ENCODE data around the gene PLCL2. TPM values are rescaled to one million over a fixed set of nuclear protein-coding genes. Genes with fewer than 3 reads are reported as not detected.

PLCL2 gene
- polyA plus RNA-seq, 2 of the 4 experiments (the other 2 are of a cell fraction), result 2.1 to 3.0 TPM

- Histone ChIP-seq H3K9me3 (peaks cover 8% of the 10 kb centered on the region; the same call in 1 of the 3 replicates), H3K4me1 (peaks cover 10% of the 10 kb centered on the region), H3K27ac (no peak overlapping the region), H3K4me3 (no peak overlapping the region), H3K4me2 (no peak overlapping the region)
- no peak for FAIRE-seq
- ATAC-seq, result no peak
- ChIA-PET POLR2A (no interaction called here), CTCF (no interaction called here)
- DNase-seq (ENCODE audit: low read depth in 1 of 2, low spot score in 1 of 2), result no peak
- TF ChIP-seq HDAC2 (IDR thresholded peaks at IDR 0.05) (no peak), ZFP36 (IDR thresholded peaks at IDR 0.05; ENCODE audit: borderline replicate concordance, partially characterized antibody) (no peak), TFCP2L1 (CRISPR knock-in tag; IDR thresholded peaks at IDR 0.05) (no peak), NFE2L2 (conservative IDR thresholded peaks at IDR 0.05; ENCODE audit: low read length) (no peak), RAD21 (conservative IDR thresholded peaks at IDR 0.05 in 1 of 2, IDR thresholded peaks at IDR 0.05 in 1 of 2) (no peak), SREBF2 (IDR thresholded peaks at IDR 0.05) (no peak), CHD2 (IDR thresholded peaks at IDR 0.05; ENCODE audit: low read length, partially characterized antibody) (no peak), MAX (IDR thresholded peaks at IDR 0.05) (no peak), ZSCAN20 (CRISPR knock-in tag; IDR thresholded peaks at IDR 0.05) (no peak), JUN (IDR thresholded peaks at IDR 0.05) (no peak), SMC3 (IDR thresholded peaks at IDR 0.05) (no peak), POLR2AphosphoS2 (conservative IDR thresholded peaks at IDR 0.05; ENCODE audit: low read length) (no peak), PHF8 (IDR thresholded peaks at IDR 0.05; ENCODE audit: borderline replicate concordance, low read depth) (no peak), MAFK (IDR thresholded peaks at IDR 0.05; ENCODE audit: partially characterized antibody) (no peak), USF2 (IDR thresholded peaks at IDR 0.05) (no peak), NPAS2 (CRISPR knock-in tag; IDR thresholded peaks at IDR 0.05; ENCODE audit: borderline replicate concordance) (no peak), HOXB5 (CRISPR knock-in tag; IDR thresholded peaks at IDR 0.05) (no peak)
- TF ChIP-seq, protein P1, sequence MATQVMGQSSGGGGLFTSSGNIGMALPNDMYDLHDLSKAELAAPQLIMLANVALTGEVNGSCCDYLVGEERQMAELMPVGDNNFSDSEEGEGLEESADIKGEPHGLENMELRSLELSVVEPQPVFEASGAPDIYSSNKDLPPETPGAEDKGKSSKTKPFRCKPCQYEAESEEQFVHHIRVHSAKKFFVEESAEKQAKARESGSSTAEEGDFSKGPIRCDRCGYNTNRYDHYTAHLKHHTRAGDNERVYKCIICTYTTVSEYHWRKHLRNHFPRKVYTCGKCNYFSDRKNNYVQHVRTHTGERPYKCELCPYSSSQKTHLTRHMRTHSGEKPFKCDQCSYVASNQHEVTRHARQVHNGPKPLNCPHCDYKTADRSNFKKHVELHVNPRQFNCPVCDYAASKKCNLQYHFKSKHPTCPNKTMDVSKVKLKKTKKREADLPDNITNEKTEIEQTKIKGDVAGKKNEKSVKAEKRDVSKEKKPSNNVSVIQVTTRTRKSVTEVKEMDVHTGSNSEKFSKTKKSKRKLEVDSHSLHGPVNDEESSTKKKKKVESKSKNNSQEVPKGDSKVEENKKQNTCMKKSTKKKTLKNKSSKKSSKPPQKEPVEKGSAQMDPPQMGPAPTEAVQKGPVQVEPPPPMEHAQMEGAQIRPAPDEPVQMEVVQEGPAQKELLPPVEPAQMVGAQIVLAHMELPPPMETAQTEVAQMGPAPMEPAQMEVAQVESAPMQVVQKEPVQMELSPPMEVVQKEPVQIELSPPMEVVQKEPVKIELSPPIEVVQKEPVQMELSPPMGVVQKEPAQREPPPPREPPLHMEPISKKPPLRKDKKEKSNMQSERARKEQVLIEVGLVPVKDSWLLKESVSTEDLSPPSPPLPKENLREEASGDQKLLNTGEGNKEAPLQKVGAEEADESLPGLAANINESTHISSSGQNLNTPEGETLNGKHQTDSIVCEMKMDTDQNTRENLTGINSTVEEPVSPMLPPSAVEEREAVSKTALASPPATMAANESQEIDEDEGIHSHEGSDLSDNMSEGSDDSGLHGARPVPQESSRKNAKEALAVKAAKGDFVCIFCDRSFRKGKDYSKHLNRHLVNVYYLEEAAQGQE (IDR thresholded peaks at IDR 0.05), result no peak
Measured at GRCh38 chr3:16999871-17000270, 115.1 kb downstream of the PLCL2 start.

DNA sequence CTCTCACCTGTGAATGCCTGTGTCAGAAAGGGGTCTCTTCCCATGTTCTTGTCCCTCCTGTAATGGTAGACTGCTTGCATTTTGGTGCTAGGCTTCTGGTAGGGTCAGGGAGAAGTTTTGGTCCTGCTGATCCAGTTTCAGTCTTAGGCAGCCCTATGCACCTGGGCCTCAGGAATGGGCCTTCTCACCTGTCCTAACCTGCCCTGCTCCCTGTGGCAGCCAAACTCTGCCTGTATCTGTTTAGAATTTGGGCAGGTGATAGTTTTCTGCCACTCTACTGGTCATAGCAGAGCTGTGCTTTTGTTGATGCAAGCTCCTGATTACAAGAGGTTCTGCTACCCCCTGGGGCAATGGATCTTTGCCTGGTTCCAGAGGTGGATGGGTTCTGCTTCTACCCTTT is 118.7 kb downstream of the PLCL2 start:
- DNase-seq (ENCODE audit: low read depth in 1 of 2, low spot score in 1 of 2) (no peak), ATAC-seq (no peak), FAIRE-seq (no peak)
- ChIA-PET POLR2A (no interaction called here), CTCF (interaction anchor here (1.2 kb wide), 1 partner anchor 19 kb away, joined by 3 read pairs; no protein-coding TSS in a partner anchor)
- no peak overlapping the region for H3K27ac ChIP-seq
- H3K4me1 ChIP-seq, result no peaks in the 10 kb centered on the region
- H3K4me3 ChIP-seq, result no peak overlapping the region
- no peak for TF ChIP-seq CHD2 (IDR thresholded peaks at IDR 0.05; ENCODE audit: low read length, partially characterized antibody)
- TF ChIP-seq HDAC2 (IDR thresholded peaks at IDR 0.05), result no peak
- TF ChIP-seq BHLHE40 (IDR thresholded peaks at IDR 0.05; ENCODE audit: low read depth, low read length), result no peak
- TF ChIP-seq RNF2 (IDR thresholded peaks at IDR 0.05; ENCODE audit: borderline replicate concordance, low read depth), result no peak
- no peak for TF ChIP-seq POLR2A (IDR thresholded peaks at IDR 0.05; ENCODE audit: low read length)
- no peak for TF ChIP-seq RFX5 (IDR thresholded peaks at IDR 0.05)
- H3K4me2 ChIP-seq, result no peak overlapping the region
- peaks cover 8% of the 10 kb centered on the region; the same call in 1 of the 3 replicates for H3K9me3 ChIP-seq
